Right atrium auricular region (tissue), 2 donors: ENCODE data around the gene PIMREG. TPM values are rescaled to one million over a fixed set of nuclear protein-coding genes. Genes with fewer than 3 reads are reported as not detected.

Experiments used
- DNase-seq: peaks from one replicate; pipeline ENCODE4 v3.0.0-alpha.2; 2019; ENCODE audit warnings: low spot score
- H3K27ac ChIP-seq, 2 donors: fragments of 200-600 bp; sonication (generic); 1 replicate in 1 of 2; 2 replicates in 1 of 2; pipeline ENCODE4 v1.5.1; 2016 to 2019
- H3K27me3 ChIP-seq, 2 donors: fragments of 200-600 bp; sonication (generic); one replicate each; pipeline versions ENCODE4 v1.5.1 to v1.6.0; 2017 to 2019
- H3K36me3 ChIP-seq: fragments of 200-600 bp; sonication (generic); one replicate; pipeline ENCODE4 v1.5.1; 2016
- H3K4me1 ChIP-seq, 2 donors: fragments of 200-600 bp; sonication (generic); one replicate each; pipeline versions ENCODE4 v1.5.1 to v1.6.0; 2017 to 2019
- H3K4me3 ChIP-seq, 2 donors: fragments of 200-600 bp; sonication (generic); 1 replicate in 1 of 2; 2 replicates in 1 of 2; pipeline ENCODE4 v1.5.1; 2017 to 2019; ENCODE audit warnings: mild to moderate bottlenecking in 1 of 2, moderate library complexity in 1 of 2
- H3K9me3 ChIP-seq, 2 donors: fragments of 200-600 bp; sonication (generic); one replicate each; pipeline ENCODE4 v1.5.1; 2019
- CTCF ChIP-seq, 2 donors: fragments of 200-600 bp; sonication (generic); IDR thresholded peaks; one replicate each; pipeline ENCODE4 v1.5.1; 2019; ENCODE audit warnings: antibody characterized with exemption in 2 of 2
- total RNA-seq, 2 donors: library from RNA; depleted of rRNA; stranded (reverse); fragments of >200 nt; gene quantifications; one replicate each; pipeline ENCODE4 v1.1.0, GENCODE V29; 2016

Gene PIMREG
- total RNA-seq, 2 donors from 2014 or later = 0.93 TPM; not detected in 1

- Histone ChIP-seq H3K9me3 (no peaks in the 10 kb centered on the region), H3K4me1 (no peaks in the 10 kb centered on the region), H3K4me3 (no peak overlapping the region), H3K36me3 (no peaks in the 10 kb centered on the region), H3K27me3 (no peaks in the 10 kb centered on the region), H3K27ac (no peak overlapping the region)
- no peak for DNase-seq
- TF ChIP-seq CTCF (IDR thresholded peaks at IDR 0.05) = peak in 1 of 2 donors; percentile 35
Measured at GRCh38 chr17:6413065-6413464, 31.2 kb upstream of the PIMREG start.

GRCh38 chr17:6415616-6416015, 28.6 kb upstream of the PIMREG start:
- Histone ChIP-seq H3K27me3 (no peaks in the 10 kb centered on the region), H3K27ac (no peak overlapping the region), H3K36me3 (no peaks in the 10 kb centered on the region), H3K9me3 (no peaks in the 10 kb centered on the region), H3K4me3 (no peak overlapping the region), H3K4me1 (no peaks in the 10 kb centered on the region)
- no peak for DNase-seq
- TF ChIP-seq CTCF (IDR thresholded peaks at IDR 0.05) = no peak

GRCh38 chr17:6420173-6420641, 24.0 kb upstream of the PIMREG start:
- Histone ChIP-seq H3K27me3 (no peaks in the 10 kb centered on the region), H3K4me3 (no peak overlapping the region), H3K9me3 (no peaks in the 10 kb centered on the region), H3K4me1 (no peaks in the 10 kb centered on the region), H3K27ac (no peak overlapping the region), H3K36me3 (no peaks in the 10 kb centered on the region)
- TF ChIP-seq CTCF (IDR thresholded peaks at IDR 0.05) = peak in 1 of 2 donors; percentile 20
- no peak for DNase-seq

- TF ChIP-seq CTCF (IDR thresholded peaks at IDR 0.05) = peak; percentile 84 to 91
- Histone ChIP-seq H3K27me3 (no peaks in the 10 kb centered on the region), H3K27ac (no peak overlapping the region), H3K4me3 (no peak overlapping the region), H3K9me3 (no peaks in the 10 kb centered on the region), H3K4me1 (no peaks in the 10 kb centered on the region), H3K36me3 (no peaks in the 10 kb centered on the region)
- peak; percentile 68 for DNase-seq
Measured at GRCh38 chr17:6421700-6422604, 22.3 kb upstream of the PIMREG start.

GRCh38 chr17:6422654-6423241, 21.5 kb upstream of the PIMREG start:
- Histone ChIP-seq H3K36me3 (no peaks in the 10 kb centered on the region), H3K4me3 (no peak overlapping the region), H3K27me3 (no peaks in the 10 kb centered on the region), H3K27ac (no peak overlapping the region), H3K4me1 (no peaks in the 10 kb centered on the region), H3K9me3 (no peaks in the 10 kb centered on the region)
- no peak for DNase-seq
- TF ChIP-seq CTCF (IDR thresholded peaks at IDR 0.05) = no peak
